Endometrial microvascular endothelial cells (primary cell): ENCODE results near the gene ZNF385B. TPM values are rescaled to one million over a fixed set of nuclear protein-coding genes. Genes with fewer than 3 reads are reported as not detected.
"Not testable (repeated sequence)": the region's sequence is repeated elsewhere in the genome, so short reads cannot be mapped to it uniquely, and the experiment has no call there.

Experiments
- in situ Hi-C: cut with HindIII; loops from 2 replicates; pipeline ENCODE4 v1.10.0; 2017; ENCODE audit warnings: low sequenced_read_pairs, low pct_unique_long_range_greater_than_20kb; ENCODE audit errors: inconsistent ontology term
- total RNA-seq: library from RNA; depleted of rRNA; stranded (reverse); fragments of >200 nt; gene quantifications from one replicate; pipeline ENCODE4 v1.2.3, GENCODE V29; 2015; ENCODE audit errors: inconsistent ontology term

ZNF385B gene
- total RNA-seq, 1 donor from 2014 or later = not detected

DNA sequence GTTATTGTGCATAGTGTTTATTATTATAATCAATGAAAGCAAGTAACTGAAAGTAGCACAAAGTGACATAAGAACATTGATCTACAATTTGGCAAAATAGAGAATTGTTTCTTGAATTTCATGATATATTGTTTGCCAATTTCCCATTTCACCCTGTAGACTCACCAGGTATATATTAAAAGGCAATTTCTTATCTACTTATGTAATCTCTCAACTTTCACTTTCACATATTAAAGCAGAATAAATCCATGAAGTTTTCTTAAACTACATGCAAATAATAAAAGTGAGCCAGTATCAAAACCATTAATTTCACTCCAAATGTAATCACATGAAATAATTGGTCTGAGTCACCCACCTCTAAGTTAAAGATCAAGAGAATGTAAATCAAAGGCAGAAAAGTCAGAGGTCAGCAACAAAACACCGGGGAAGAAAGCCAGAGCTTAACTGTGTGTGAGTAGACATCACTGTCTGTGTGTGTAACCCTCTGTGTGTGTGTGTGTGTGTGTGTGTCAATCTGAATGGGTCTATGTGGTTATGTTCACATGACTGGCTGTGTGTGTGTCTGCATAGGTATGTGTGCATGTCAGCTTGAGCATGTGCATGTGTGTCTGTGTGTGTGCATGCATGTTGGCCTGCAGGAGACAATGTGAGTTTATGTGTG lies 44.1 kb downstream of the ZNF385B start:
- in situ Hi-C loops = no loop called here

DNA sequence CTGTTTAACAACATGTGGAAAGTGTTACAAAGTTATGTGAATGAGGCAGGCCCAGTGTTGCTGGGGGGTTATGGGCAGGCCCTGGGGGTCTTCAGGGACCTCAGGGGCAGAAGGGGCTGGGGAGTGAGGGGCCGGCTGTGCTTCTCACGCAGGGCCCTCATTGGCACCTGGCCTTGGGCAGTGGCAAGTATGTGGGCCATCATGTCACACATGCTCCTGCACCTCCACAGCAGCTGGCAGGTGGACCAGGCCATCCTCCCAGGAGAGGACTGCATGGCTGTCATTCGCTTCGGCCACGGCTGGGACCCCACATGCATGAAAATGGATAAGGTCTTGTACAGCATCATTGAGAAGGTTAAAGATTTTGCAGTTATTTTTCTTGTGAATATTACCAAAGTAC lies 47.4 kb downstream of the ZNF385B start:
- in situ Hi-C loops = no loop called here

- in situ Hi-C loops = no loop called here
Measured at GRCh38 chr2:179812501-179812900, 48.9 kb downstream of the ZNF385B start.

- in situ Hi-C loops = no loop called here
Measured at GRCh38 chr2:179811042-179811441, 50.4 kb downstream of the ZNF385B start.

DNA sequence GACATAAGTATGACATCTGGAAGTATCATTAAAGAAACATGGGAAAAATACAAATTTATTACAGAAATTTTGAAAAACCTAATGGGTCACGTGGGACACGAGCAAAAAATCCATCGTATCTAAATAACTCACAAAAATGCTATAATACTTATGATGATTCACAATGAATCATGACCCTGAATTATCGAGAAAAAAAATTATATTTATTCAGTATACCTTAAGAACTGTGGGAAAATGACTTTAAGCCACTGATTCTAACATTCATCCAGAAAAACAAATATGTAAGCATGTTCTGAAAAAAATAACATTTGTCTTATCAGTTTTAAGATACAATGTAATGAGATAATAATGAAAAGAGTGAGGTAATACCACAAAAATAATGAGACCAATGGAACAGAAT lies 51.8 kb downstream of the ZNF385B start:
- in situ Hi-C loops = no loop called here

GRCh38 chr2:179805001-179805400 lies 56.4 kb downstream of the ZNF385B start:
- in situ Hi-C loops = no loop called here

DNA sequence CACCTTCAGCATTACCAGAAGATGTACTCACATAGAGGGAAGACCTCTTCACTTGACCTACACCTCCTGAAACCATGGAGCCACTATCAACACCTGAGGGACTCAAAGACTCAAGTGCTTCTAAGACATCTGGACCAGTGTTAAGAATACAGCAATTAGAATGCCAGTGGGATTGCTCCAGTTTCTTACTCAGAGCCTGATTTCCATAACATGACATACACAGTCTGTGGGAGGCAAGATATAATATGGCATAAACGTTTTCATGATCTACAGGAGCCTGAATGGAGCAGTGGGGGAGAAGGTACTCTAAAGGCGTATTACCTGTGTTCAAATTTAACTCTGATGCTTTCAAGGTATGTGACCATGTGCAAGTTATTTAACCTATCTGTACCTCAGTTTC lies 57.2 kb downstream of the ZNF385B start:
- in situ Hi-C loops = no loop called here

GRCh38 chr2:179802051-179802882 lies 59.1 kb downstream of the ZNF385B start:
- in situ Hi-C loops = no loop called here

GRCh38 chr2:179800776-179801175 lies 60.6 kb downstream of the ZNF385B start:
- in situ Hi-C loops = no loop called here

DNA sequence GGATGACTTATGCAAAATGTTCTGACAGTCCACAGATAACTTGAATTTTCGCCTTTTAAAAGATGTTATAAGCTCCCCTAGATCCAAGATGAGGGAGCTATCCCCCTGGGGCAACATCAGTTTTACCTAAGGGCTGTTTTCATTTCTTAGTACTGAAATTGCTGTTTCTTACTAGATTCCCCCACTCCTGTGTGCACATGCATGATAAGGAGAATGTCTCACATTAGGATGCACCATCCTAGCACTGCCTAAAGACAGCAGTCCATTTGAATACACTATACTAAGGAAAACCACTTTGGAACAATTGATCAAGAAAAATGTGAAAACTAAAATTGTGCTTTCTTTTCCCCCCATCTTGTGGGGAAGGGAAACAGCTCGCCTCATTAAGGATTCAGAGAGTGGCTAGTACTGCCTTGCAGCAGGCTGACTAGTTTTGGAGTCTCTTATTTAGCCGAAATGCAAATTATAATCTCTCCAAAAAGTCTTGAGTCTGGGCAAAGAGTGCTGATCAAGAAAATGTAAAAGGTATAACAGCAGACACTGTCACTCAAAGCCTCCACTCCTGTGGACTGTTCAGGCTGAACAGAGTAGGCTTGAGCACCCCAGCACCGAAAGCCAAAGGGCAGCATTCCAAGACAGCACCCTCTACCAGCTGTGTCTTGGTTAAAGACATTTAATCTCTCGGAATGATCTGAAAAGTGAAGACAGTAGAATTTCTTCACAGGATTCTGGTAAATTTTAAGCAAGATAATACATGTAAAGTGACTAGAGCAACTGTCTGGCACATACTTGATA lies 65.0 kb downstream of the ZNF385B start:
- in situ Hi-C loops = no loop called here

GRCh38 chr2:179793902-179794301 lies 67.5 kb downstream of the ZNF385B start:
- in situ Hi-C loops = no loop called here

DNA sequence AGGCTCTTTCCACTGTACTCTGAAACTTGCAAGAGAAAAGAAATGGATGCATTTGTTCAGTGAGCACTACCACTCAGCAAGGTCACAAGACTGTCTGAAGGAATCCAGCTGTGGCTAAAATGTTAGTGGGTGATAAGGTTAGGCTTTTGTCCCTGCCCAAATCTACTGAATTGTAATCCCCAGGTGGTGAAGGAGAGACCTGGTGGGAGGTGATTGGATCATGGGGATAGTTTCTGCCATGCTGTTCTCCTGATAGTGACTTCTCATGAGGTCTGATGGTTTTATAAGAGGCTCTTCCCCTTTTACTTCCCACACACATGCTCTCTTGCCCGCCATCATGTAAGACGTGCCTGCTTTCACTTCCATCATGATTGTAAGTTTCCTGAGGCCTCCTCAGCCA lies 68.2 kb downstream of the ZNF385B start:
- in situ Hi-C loops = no loop called here

DNA sequence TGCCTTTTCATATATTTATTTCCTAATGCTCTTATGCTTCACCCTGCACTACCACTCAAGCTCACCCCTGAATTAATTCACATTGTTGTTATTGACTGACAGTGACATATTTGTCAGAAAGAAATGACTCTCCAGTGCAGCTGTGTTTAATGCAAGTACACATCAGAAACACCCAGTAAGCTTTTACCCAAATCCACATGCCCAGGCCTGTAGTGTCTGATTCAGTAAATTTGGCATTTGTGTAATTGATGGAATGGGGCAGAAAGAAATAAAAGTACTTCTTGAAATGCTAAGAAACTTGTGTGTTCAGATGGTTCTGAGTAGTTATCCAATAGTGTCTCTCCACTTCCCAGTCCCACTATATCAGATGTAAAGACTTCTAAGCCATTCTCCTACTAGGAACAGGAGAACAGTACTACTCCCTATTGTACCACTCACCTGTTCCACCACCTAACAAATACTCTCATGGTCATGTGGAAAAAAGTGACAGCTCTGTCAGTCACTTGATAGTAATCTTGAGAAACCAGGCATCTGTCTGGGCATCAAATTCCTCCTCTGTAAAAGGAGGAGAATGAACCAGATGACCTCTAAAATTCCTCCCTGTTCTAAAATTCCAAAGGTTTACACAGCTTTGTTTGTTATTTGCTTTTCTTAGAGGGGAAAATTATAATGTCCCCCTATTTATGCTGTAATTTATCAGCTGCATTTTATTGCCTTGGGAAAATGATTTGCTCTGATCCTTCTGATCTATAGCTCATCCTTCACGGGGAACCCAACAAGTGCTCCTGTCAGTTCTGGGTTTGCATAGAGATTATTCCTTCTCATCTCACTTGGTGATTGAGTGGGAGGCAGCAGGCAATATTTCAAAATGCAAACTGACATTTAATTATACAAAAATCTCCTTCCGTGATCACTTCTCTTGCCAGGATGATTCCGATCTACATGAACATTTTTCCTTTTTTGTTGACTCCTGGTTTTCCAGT lies 70.9 kb downstream of the ZNF385B start:
- in situ Hi-C loops = no loop called here

- in situ Hi-C loops = no loop called here
Measured at GRCh38 chr2:179788104-179788503, 73.3 kb downstream of the ZNF385B start.

- in situ Hi-C loops = no loop called here
Measured at GRCh38 chr2:179787601-179788000, 73.8 kb downstream of the ZNF385B start.

GRCh38 chr2:179785902-179786301 lies 75.5 kb downstream of the ZNF385B start:
- in situ Hi-C loops = no loop called here

GRCh38 chr2:179782346-179782745 lies 79.1 kb downstream of the ZNF385B start:
- in situ Hi-C loops = not testable (repeated sequence)

- in situ Hi-C loops = no loop called here
Measured at GRCh38 chr2:179773986-179774385, 87.4 kb downstream of the ZNF385B start.

DNA sequence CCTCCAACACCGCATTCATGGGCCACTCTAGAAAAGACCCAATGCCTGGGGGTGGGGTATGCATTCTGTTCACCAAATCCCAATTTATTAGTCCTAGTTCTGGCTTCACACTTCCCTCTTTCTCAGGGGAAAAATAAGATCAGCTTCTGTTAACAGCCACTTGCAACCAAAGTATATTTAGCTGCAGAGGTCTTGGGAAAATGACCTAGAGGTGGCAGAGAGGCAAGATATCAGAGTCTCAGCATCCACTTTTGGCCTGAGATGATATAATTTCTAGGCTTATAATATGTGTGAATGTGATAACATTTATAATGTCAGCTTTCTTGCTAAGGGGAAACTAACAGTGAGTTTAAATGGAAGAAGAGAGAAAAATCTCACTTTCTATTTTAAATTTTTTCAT lies 89.1 kb downstream of the ZNF385B start:
- in situ Hi-C loops = no loop called here
